Measurements from ENCODE around the gene PRPF40A.

The PRPF40A gene

DNA sequence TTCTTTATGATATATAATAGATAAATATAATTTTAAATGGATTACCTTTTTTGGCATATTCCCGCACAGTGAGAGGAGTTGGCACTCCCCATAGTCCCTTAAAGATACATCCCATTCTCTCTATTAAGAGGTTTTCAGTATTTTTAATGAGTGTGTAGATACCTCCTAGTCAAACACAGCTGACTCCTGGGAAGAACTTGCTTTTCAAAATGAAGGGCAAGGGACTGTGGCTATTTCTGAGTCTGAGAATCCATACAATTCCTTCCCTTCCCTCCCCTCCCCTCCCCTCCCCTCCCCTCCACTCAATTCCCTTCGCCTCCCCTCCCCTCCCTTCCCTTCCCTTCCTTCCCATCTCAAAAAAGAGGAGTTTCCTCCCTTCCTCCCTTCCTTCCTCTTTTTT lies 93.5 kb downstream of the PRPF40A start:
- TF ChIP-seq FOXP2 (optimal IDR thresholded peaks at IDR 0.05; ENCODE audit: borderline replicate concordance, extremely low read depth, extremely low read length, insufficient read depth): no peak
- TF ChIP-seq, protein P1, sequence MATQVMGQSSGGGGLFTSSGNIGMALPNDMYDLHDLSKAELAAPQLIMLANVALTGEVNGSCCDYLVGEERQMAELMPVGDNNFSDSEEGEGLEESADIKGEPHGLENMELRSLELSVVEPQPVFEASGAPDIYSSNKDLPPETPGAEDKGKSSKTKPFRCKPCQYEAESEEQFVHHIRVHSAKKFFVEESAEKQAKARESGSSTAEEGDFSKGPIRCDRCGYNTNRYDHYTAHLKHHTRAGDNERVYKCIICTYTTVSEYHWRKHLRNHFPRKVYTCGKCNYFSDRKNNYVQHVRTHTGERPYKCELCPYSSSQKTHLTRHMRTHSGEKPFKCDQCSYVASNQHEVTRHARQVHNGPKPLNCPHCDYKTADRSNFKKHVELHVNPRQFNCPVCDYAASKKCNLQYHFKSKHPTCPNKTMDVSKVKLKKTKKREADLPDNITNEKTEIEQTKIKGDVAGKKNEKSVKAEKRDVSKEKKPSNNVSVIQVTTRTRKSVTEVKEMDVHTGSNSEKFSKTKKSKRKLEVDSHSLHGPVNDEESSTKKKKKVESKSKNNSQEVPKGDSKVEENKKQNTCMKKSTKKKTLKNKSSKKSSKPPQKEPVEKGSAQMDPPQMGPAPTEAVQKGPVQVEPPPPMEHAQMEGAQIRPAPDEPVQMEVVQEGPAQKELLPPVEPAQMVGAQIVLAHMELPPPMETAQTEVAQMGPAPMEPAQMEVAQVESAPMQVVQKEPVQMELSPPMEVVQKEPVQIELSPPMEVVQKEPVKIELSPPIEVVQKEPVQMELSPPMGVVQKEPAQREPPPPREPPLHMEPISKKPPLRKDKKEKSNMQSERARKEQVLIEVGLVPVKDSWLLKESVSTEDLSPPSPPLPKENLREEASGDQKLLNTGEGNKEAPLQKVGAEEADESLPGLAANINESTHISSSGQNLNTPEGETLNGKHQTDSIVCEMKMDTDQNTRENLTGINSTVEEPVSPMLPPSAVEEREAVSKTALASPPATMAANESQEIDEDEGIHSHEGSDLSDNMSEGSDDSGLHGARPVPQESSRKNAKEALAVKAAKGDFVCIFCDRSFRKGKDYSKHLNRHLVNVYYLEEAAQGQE (IDR thresholded peaks at IDR 0.05; ENCODE audit: insufficient read depth in 1 of 2, low read depth in 2 of 2, low read length in 2 of 2): no peak

DNA sequence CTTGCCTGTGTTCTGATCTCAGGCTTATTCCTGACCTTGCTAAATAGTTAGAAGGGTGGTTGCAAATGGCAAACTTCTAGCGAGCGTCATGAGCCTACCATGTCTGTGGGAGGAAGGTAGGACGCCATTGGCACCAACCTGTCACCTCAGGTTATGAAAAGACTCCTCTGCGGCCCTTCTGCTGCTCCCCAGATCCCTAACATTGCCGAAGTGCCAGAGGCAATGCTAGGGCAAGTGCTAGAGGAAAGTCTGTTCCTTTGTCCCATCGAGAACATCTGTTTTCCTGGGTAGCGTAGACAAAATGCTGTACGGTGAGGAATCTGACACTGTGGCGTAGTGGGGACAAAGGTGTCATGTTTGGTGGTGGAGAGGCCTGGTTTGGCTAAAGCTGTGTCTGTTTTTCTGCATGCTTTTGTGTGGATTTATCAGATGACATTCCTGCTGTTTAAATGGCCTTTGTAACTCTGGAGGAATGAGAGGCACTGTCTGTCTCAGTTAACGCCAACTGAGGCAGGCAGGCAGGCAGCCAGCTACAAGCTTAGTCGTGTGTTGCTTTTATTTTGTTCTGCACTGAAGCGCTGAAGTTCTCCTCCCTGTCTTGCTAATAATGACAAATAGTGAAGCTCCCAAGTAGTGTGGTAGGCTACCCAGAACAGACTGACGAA lies 94.1 kb downstream of the PRPF40A start:
- TF ChIP-seq POLR2AphosphoS5 (IDR thresholded peaks at IDR 0.05; ENCODE audit: low read depth, low read length) (no peak), FOXP2 (optimal IDR thresholded peaks at IDR 0.05; ENCODE audit: borderline replicate concordance, extremely low read depth, extremely low read length, insufficient read depth) (no peak), SIN3A (IDR thresholded peaks at IDR 0.05; ENCODE audit: borderline replicate concordance, insufficient read depth, low read length) (no peak), TAF1 (IDR thresholded peaks at IDR 0.05; ENCODE audit: borderline replicate concordance, insufficient read depth, low read length) (no peak)
- TF ChIP-seq, protein P1 (IDR thresholded peaks at IDR 0.05; ENCODE audit: insufficient read depth in 1 of 2, low read depth in 2 of 2, low read length in 2 of 2): no peak

DNA sequence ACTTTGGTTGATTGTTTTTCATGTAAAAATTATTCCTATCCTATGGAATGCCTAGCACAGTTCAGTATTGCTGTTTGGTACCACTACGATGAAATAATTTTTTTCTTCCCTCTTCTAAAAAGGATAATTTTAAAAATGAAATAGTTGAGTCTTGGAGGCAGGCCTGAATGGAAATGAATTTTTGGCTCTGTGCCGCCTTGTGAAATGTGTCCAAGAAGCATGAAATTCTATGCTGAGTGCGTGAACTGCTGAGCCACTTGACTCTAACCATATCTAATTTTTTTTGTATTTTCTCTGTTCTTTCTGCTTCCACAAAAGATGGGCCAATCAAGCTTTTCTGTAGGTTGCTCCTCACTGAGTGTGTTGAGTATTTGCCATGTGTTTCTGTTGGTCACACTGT lies 95.0 kb downstream of the PRPF40A start:
- TF ChIP-seq FOXP2 (optimal IDR thresholded peaks at IDR 0.05; ENCODE audit: borderline replicate concordance, extremely low read depth, extremely low read length, insufficient read depth) (no peak), TAF1 (IDR thresholded peaks at IDR 0.05; ENCODE audit: borderline replicate concordance, insufficient read depth, low read length) (no peak), POLR2AphosphoS5 (IDR thresholded peaks at IDR 0.05; ENCODE audit: low read depth, low read length) (no peak), SIN3A (IDR thresholded peaks at IDR 0.05; ENCODE audit: borderline replicate concordance, insufficient read depth, low read length) (no peak)
- TF ChIP-seq, protein P1 (IDR thresholded peaks at IDR 0.05; ENCODE audit: insufficient read depth in 1 of 2, low read depth in 2 of 2, low read length in 2 of 2): no peak

DNA sequence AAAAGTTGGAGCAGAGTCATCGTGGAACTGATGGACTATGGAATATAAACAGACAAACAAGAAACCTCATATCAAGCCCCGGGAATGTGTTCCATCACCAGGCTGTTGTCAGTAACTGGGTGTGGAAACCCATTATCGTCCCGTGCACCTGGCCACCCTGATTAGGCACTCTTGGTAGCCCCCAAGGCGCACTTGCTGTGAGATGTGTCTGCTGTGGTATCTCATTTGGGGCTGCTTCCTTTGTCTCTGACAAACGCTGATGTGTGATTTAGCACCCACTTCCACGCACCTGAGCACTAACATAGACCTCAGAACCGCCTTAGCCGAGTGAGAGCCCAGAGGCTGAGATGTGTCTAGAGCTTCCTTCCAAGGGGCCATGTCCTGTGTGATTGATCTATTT lies 96.3 kb downstream of the PRPF40A start:
- TF ChIP-seq, protein P1 (IDR thresholded peaks at IDR 0.05; ENCODE audit: insufficient read depth in 1 of 2, low read depth in 2 of 2, low read length in 2 of 2): no peak
- TF ChIP-seq TAF1 (IDR thresholded peaks at IDR 0.05; ENCODE audit: borderline replicate concordance, insufficient read depth, low read length): no peak

DNA sequence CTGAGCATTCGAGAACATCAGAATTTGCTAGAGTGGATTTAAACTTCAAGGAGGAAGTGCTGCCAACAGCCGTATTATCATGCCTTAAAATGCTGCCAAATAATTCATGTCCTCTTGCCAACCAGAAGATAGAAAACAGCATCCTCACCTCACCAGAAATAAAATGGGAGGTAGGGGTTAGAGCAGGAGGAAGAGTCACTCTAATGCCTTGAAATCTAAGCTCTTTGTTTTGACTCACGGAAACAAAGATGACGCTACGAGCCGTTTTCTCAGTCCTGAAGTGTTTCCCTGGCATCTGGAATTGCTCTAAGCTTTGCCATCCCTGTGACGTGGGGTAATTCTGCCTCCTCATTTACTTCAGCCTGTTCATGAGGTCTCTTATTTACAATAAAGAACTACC lies 97.1 kb downstream of the PRPF40A start:
- TF ChIP-seq POLR2AphosphoS5 (IDR thresholded peaks at IDR 0.05; ENCODE audit: low read depth, low read length) (no peak), TAF1 (IDR thresholded peaks at IDR 0.05; ENCODE audit: borderline replicate concordance, insufficient read depth, low read length) (no peak), FOXP2 (optimal IDR thresholded peaks at IDR 0.05; ENCODE audit: borderline replicate concordance, extremely low read depth, extremely low read length, insufficient read depth) (no peak), SIN3A (IDR thresholded peaks at IDR 0.05; ENCODE audit: borderline replicate concordance, insufficient read depth, low read length) (no peak)
- TF ChIP-seq, protein P1 (IDR thresholded peaks at IDR 0.05; ENCODE audit: insufficient read depth in 1 of 2, low read depth in 2 of 2, low read length in 2 of 2): no peak
